LNCaP clone FGC (cell line): ENCODE measurements around the gene SRGAP3.

Experiments used
- DNase-seq: peaks from one replicate; pipeline ENCODE4 v3.0.0-alpha.2; 2011; ENCODE audit warnings: low read depth
- H3K4me3 ChIP-seq: 2 replicates; pipeline ENCODE4 v1.5.1; 2011; ENCODE audit warnings: mild to moderate bottlenecking, low read depth, low read length, control low read depth
- TF ChIP-seq, protein P1 (sequence below): IDR thresholded peaks from 2 replicates; pipeline ENCODE4 v1.5.1; 2012; ENCODE audit warnings: mild to moderate bottlenecking; ENCODE audit not compliant: control insufficient read depth, insufficient read depth; ENCODE audit errors: extremely low read depth

Gene SRGAP3

DNA sequence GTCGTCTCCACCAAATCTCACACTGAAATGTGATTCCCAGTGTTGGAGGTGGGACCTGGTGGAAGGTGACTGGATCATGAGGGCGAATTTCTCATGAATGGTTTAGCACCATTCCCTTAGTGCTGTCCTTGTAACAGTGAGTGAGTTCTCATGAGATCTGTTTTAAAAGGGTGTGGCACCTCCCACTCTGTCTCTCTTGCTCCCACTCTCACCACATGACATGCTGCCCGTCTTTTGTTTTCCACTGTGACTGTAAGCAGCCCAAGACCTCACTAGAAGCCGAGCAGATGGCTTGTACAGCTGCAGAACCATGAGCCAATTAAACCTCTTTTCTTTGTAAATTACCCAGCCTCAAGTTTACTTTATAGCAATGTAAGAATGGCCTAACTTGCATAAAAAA, 307.3 kb downstream of the SRGAP3 start:
- TF ChIP-seq, protein P1, sequence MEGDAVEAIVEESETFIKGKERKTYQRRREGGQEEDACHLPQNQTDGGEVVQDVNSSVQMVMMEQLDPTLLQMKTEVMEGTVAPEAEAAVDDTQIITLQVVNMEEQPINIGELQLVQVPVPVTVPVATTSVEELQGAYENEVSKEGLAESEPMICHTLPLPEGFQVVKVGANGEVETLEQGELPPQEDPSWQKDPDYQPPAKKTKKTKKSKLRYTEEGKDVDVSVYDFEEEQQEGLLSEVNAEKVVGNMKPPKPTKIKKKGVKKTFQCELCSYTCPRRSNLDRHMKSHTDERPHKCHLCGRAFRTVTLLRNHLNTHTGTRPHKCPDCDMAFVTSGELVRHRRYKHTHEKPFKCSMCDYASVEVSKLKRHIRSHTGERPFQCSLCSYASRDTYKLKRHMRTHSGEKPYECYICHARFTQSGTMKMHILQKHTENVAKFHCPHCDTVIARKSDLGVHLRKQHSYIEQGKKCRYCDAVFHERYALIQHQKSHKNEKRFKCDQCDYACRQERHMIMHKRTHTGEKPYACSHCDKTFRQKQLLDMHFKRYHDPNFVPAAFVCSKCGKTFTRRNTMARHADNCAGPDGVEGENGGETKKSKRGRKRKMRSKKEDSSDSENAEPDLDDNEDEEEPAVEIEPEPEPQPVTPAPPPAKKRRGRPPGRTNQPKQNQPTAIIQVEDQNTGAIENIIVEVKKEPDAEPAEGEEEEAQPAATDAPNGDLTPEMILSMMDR, result no peak
- H3K4me3 ChIP-seq, result no peak overlapping the region
- no peak for DNase-seq

DNA sequence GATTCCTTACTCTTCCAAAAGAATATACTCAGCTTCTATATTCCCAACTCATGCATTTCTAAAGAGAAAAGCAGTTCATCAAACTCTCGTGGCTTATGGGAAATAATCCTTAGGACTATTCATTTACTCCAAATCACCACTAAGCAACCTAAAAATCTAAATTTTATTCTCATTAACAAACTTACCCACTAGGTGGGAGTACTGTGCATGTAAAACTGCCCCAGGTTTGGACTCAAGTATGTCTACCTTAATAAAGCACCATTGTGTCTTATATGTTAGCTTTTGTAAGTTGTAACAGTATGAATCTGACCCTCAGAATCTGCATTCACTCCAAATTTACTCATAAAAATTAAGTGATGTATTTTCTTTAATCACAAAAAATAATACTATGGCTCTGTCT, 311.4 kb downstream of the SRGAP3 start:
- TF ChIP-seq, protein P1, result peak; percentile 34
- no peak for DNase-seq
- no peak overlapping the region for H3K4me3 ChIP-seq

DNA sequence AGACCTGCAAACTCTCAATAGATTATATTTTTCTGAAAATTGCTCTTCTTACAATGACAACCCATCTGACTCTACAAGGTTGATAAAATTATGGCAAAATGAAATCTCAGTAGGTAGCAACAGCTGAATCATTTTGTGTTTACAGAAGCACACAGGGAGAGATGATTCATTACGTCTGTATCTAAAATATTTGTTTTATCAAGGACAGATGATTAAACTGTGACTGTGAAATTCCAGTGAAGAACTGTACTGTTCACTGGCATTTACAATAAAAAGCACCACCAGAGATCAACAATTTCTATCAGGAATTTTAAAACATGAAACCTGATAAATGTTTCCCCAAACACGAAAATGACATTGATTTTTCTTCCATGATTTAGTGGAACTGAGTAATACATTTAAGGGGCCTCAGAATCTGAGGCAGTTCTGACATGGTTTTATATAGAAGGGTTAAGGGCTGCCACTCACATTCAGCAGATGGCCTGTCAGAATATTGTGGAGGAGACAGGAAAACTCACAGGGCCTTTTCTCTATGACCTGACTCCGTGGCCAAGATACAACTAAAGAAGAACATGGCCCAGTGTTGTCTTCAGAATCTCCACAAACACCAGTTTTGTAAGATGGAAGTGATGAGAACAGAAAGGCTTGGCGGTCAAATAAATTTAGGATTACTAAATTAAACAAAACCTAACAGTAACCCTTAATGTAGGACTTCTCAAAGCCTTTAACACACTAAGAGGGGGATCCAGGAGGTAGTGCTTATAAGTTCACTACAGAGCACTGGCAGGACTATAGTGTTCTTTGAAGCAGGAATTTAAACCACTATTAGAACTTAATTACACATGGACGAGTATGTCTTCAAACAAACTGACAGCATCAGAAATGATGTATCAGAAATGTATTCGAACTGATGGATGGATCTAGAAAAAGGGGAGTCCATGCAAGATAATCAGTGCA, 312.1 kb downstream of the SRGAP3 start:
- TF ChIP-seq, protein P1, result no peak
- peak; percentile 46 for DNase-seq
- H3K4me3 ChIP-seq, result no peak overlapping the region

DNA sequence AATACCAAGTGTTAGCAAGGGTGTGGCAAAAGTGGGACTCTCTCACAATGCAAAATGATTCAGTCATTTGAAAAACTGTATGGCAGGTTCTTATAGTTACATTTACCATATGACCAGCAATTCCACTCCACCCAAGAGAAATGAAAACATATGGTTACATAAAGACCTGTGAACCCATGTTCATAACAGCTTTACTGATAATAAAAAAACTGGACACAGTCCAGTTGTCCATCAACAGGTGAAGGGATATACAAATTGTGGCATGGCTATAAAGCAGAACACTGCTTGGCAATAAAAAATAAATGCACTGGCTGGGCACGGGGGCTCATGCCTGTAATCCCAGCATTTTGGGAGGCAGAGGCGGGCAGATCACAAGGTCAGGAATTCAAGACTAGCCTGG, 316.9 kb downstream of the SRGAP3 start:
- H3K4me3 ChIP-seq, result no peak overlapping the region
- DNase-seq, result peak; percentile 55
- TF ChIP-seq, protein P1, result no peak

DNA sequence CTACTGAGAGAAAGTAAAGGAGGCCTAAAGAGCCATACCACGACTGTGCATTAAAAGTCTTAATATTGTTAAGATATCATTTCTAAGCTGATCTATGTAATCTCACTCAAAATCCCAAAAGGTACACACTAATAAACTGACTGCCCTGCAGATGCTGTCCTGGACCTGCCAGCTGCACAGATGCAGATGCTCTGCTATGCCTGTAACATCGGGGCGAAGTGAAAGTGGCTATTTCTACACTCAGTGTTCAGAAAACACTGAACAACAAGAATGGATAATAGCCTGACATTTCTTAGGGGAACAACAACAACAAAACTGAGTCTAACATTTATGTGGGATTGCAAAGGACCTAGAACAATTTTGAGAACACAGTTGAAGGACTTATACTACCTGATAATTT, 318.1 kb downstream of the SRGAP3 start:
- TF ChIP-seq, protein P1, result no peak
- no peak for DNase-seq
- H3K4me3 ChIP-seq, result no peak overlapping the region
